Lower leg skin (tissue), 3 donors: ENCODE results near the gene FARS2.

Experiments used
- POLR2A ChIP-seq, 2 donors: fragments of 450-650 bp; IDR thresholded peaks; one replicate each; pipeline ENCODE4 v1.6.1; 2016 to 2017; ENCODE audit warnings: antibody characterized with exemption in 2 of 2, mild to moderate bottlenecking in 1 of 2, moderate library complexity in 1 of 2
- TF ChIP-seq, protein P1 (sequence below), 3 donors: fragments of 450-650 bp; IDR thresholded peaks; one replicate each; pipeline ENCODE4 v1.5.1; 2016; ENCODE audit warnings: antibody characterized with exemption in 3 of 3, mild to moderate bottlenecking in 3 of 3, moderate library complexity in 2 of 3

GRCh38 chr6:5778906-5779305 is 517.6 kb downstream of the FARS2 start:
- TF ChIP-seq, protein P1, sequence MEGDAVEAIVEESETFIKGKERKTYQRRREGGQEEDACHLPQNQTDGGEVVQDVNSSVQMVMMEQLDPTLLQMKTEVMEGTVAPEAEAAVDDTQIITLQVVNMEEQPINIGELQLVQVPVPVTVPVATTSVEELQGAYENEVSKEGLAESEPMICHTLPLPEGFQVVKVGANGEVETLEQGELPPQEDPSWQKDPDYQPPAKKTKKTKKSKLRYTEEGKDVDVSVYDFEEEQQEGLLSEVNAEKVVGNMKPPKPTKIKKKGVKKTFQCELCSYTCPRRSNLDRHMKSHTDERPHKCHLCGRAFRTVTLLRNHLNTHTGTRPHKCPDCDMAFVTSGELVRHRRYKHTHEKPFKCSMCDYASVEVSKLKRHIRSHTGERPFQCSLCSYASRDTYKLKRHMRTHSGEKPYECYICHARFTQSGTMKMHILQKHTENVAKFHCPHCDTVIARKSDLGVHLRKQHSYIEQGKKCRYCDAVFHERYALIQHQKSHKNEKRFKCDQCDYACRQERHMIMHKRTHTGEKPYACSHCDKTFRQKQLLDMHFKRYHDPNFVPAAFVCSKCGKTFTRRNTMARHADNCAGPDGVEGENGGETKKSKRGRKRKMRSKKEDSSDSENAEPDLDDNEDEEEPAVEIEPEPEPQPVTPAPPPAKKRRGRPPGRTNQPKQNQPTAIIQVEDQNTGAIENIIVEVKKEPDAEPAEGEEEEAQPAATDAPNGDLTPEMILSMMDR (IDR thresholded peaks at IDR 0.05) = no peak
- no peak for TF ChIP-seq POLR2A (IDR thresholded peaks at IDR 0.05)
